ENCODE results near the gene SUGCT. TPM values are rescaled to one million over a fixed set of nuclear protein-coding genes. Genes with fewer than 3 reads are reported as not detected.

Gene SUGCT
- total RNA-seq, 1 experiment from 2014 or later = 5.4 TPM

DNA sequence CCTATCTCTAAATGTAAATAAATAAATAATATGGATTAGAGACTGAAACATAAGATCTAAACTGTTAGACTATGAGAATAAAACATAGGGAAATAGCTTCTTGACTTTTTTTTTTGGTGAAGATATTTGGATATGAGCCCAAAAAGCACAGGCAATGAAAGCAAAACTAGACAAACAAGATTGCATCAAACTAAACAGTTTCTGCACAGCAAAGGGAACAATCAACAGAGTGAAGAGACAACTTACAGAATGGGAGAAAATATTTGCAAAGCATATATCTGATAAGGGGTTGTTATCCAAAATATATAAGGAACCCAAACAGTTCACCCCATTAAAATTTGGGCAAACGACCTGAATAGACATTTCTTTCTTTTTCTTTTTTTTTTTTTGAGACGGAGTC is 148.1 kb downstream of the SUGCT start:
- Histone ChIP-seq H3K56ac (ENCODE audit: insufficient read length, low read depth, low read length) (no peak overlapping the region), H3K4ac (ENCODE audit: low read depth, low read length) (no peak overlapping the region), H2BK15ac (ENCODE audit: low read depth, low read length) (no peak overlapping the region), H3K27me3 (ENCODE audit: insufficient read depth, low read length) (no peaks in the 10 kb centered on the region), H2BK5ac (ENCODE audit: insufficient read length, low read length) (no peak overlapping the region), H3K18ac (ENCODE audit: insufficient read length, low read depth, low read length) (no peak overlapping the region), H3K9ac (ENCODE audit: extremely low read depth, insufficient read length, low read length) (no peak overlapping the region), H3K4me1 (ENCODE audit: insufficient read depth, low read length) (no peaks in the 10 kb centered on the region), H2AK5ac (ENCODE audit: insufficient read length, low read length) (no peak overlapping the region), H3K27ac (ENCODE audit: insufficient read length, low read depth, low read length) (no peak overlapping the region), H4K91ac (ENCODE audit: insufficient read length, low read depth, low read length) (no peak overlapping the region), H2BK20ac (ENCODE audit: low read depth, low read length, poor library complexity, severe bottlenecking) (no peak overlapping the region), H4K5ac (ENCODE audit: insufficient read length, low read depth, low read length) (no peak overlapping the region), H3K23me2 (ENCODE audit: insufficient read length, low read depth, low read length, poor library complexity, severe bottlenecking) (no peaks in the 10 kb centered on the region), H2BK12ac (ENCODE audit: insufficient read length, low read depth, low read length) (no peak overlapping the region), H2AFZ (ENCODE audit: low read length) (no peak overlapping the region), H3K79me1 (ENCODE audit: insufficient read depth, low read depth, low read length, poor library complexity, severe bottlenecking) (no peaks in the 10 kb centered on the region), H3K79me2 (ENCODE audit: insufficient read depth, low read length) (no peaks in the 10 kb centered on the region), H3T11ph (ENCODE audit: low read length) (no peak overlapping the region), H4K20me1 (ENCODE audit: control insufficient read depth, insufficient read depth, insufficient read length) (no peaks in the 10 kb centered on the region), H4K8ac (replicated peaks; ENCODE audit: insufficient read length, low read depth, low read length) (no peak overlapping the region), H2BK120ac (ENCODE audit: low read depth, low read length, poor library complexity, severe bottlenecking) (no peak overlapping the region), H3K9me3 (ENCODE audit: control insufficient read depth, low read depth, low read length) (no peaks in the 10 kb centered on the region), H3K4me2 (ENCODE audit: insufficient read depth, insufficient read length, low read length) (no peak overlapping the region), H3K14ac (ENCODE audit: insufficient read depth, low read length) (no peak overlapping the region), H3K23ac (ENCODE audit: insufficient read length, low read depth, low read length) (no peak overlapping the region)
- Mint-ChIP-seq H3K9me3 (peaks cover 3 to 4% of the 10 kb centered on the region in 2 experiments; a peak in 3 of 5 replicates), H3K27me3 (ENCODE audit: low read depth) (no peaks in the 10 kb centered on the region), H3K4me1 (no peaks in the 10 kb centered on the region), H3K4me3 (no peak overlapping the region), H3K27ac (no peak overlapping the region), H3K36me3 (ENCODE audit: insufficient read depth in 1 of 3, low read depth in 3 of 3) (no peaks in the 10 kb centered on the region)
- no CpG with 5 or more reads among the region's 2 CpGs for WGBS (ENCODE audit: extremely low coverage, insufficient read length, low lambda C conversion rate)
- no peak for DNase-seq
- TF ChIP-seq, protein P1, sequence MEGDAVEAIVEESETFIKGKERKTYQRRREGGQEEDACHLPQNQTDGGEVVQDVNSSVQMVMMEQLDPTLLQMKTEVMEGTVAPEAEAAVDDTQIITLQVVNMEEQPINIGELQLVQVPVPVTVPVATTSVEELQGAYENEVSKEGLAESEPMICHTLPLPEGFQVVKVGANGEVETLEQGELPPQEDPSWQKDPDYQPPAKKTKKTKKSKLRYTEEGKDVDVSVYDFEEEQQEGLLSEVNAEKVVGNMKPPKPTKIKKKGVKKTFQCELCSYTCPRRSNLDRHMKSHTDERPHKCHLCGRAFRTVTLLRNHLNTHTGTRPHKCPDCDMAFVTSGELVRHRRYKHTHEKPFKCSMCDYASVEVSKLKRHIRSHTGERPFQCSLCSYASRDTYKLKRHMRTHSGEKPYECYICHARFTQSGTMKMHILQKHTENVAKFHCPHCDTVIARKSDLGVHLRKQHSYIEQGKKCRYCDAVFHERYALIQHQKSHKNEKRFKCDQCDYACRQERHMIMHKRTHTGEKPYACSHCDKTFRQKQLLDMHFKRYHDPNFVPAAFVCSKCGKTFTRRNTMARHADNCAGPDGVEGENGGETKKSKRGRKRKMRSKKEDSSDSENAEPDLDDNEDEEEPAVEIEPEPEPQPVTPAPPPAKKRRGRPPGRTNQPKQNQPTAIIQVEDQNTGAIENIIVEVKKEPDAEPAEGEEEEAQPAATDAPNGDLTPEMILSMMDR (conservative IDR thresholded peaks at IDR 0.05) = no peak
